ENCODE data around the gene ZNF619.

- no peak for TF ChIP-seq GATA3 (IDR thresholded peaks at IDR 0.05; ENCODE audit: low read depth, low read length)
- TF ChIP-seq GATA2 (IDR thresholded peaks at IDR 0.05; ENCODE audit: low read depth, low read length), result no peak
Measured at GRCh38 chr3:40468018-40468417, 8.9 kb upstream of the ZNF619 start.

All from SH-SY5Y (cell line).